Embryonic facial prominence (tissue), 1 donor: Measurements from ENCODE around the gene METTL27.
"Not testable (repeated sequence)": the region's sequence is repeated elsewhere in the genome, so short reads cannot be mapped to it uniquely, and the experiment has no call there.

ENCODE experiments used
- DNase-seq: peaks from one replicate; pipeline ENCODE4 v3.0.0-alpha.2; 2016; ENCODE audit errors: extremely low spot score

Gene METTL27

GRCh38 chr7:73821597-73822285 is 20.6 kb downstream of the METTL27 start:
- not testable (repeated sequence) for DNase-seq

- no peak for DNase-seq
These were observed 22.3 kb downstream of the METTL27 start for GRCh38 chr7:73820013-73820412.

GRCh38 chr7:73817121-73817520 is 25.2 kb downstream of the METTL27 start:
- DNase-seq = no peak

GRCh38 chr7:73815436-73815835 is 26.9 kb downstream of the METTL27 start:
- no peak for DNase-seq

- DNase-seq = no peak
These were observed 29.3 kb downstream of the METTL27 start for GRCh38 chr7:73812996-73813395.

- no peak for DNase-seq
These were observed 30.6 kb downstream of the METTL27 start for GRCh38 chr7:73811760-73812168.

GRCh38 chr7:73810998-73811360 is 31.3 kb downstream of the METTL27 start:
- no peak for DNase-seq

GRCh38 chr7:73809467-73809951 is 32.8 kb downstream of the METTL27 start:
- no peak for DNase-seq

GRCh38 chr7:73802459-73802858 is 39.9 kb downstream of the METTL27 start:
- DNase-seq = no peak

- DNase-seq = no peak
These were observed 40.7 kb downstream of the METTL27 start for GRCh38 chr7:73801577-73801976.

- no peak for DNase-seq
These were observed 42.8 kb downstream of the METTL27 start for GRCh38 chr7:73799282-73800141.

GRCh38 chr7:73797176-73797575 is 45.1 kb downstream of the METTL27 start:
- not testable (repeated sequence) for DNase-seq

- not testable (repeated sequence) for DNase-seq
These were observed 45.7 kb downstream of the METTL27 start for GRCh38 chr7:73796656-73797055.

GRCh38 chr7:73795188-73795587 is 47.1 kb downstream of the METTL27 start:
- DNase-seq = not testable (repeated sequence)

- DNase-seq = not testable (repeated sequence)
These were observed 51.1 kb downstream of the METTL27 start for GRCh38 chr7:73791170-73791690.

- no peak for DNase-seq
These were observed 53.3 kb downstream of the METTL27 start for GRCh38 chr7:73789051-73789450.

- not testable (repeated sequence) for DNase-seq
These were observed 54.6 kb downstream of the METTL27 start for GRCh38 chr7:73787786-73788048.

- no peak for DNase-seq
These were observed 55.7 kb downstream of the METTL27 start for GRCh38 chr7:73786588-73786987.
